HEK293 (cell line): ENCODE measurements around the gene SYTL1.

ENCODE experiments used
- CTCF ChIP-seq: fragments of 450-650 bp; formaldehyde crosslinking; IDR thresholded peaks from 2 replicates; pipeline ENCODE4 v1.5.1; 2016; ENCODE audit warnings: missing biosample characterization, missing genetic modification characterization
- GLIS2 ChIP-seq: fragments of 450-650 bp; formaldehyde crosslinking; IDR thresholded peaks from 2 replicates; pipeline ENCODE4 v1.5.1; 2016; ENCODE audit warnings: missing biosample characterization, missing genetic modification characterization
- HOXD13 ChIP-seq: sonication (generic); formaldehyde crosslinking; IDR thresholded peaks from 2 replicates; pipeline ENCODE4 v1.8.0; 2022; ENCODE audit warnings: missing genetic modification reagents, borderline replicate concordance
- KLF17 ChIP-seq: fragments of 450-650 bp; formaldehyde crosslinking; IDR thresholded peaks from 2 replicates; pipeline ENCODE4 v1.5.1; 2016; ENCODE audit warnings: missing biosample characterization, missing genetic modification characterization
- KLF7 ChIP-seq: fragments of 450-650 bp; formaldehyde crosslinking; IDR thresholded peaks from 2 replicates; pipeline ENCODE4 v1.5.1; 2016; ENCODE audit warnings: missing biosample characterization, missing genetic modification characterization, borderline replicate concordance
- KLF8 ChIP-seq: fragments of 450-650 bp; formaldehyde crosslinking; IDR thresholded peaks from 2 replicates; pipeline ENCODE4 v1.5.1; 2016; ENCODE audit warnings: missing biosample characterization, missing genetic modification characterization
- OSR2 ChIP-seq: fragments of 450-650 bp; formaldehyde crosslinking; IDR thresholded peaks from 2 replicates; pipeline ENCODE4 v1.5.1; 2016; ENCODE audit warnings: missing biosample characterization, missing genetic modification characterization
- PRDM4 ChIP-seq: fragments of 450-650 bp; formaldehyde crosslinking; IDR thresholded peaks from 2 replicates; pipeline ENCODE4 v1.5.1; 2017; ENCODE audit warnings: missing biosample characterization, missing genetic modification characterization
- SCRT2 ChIP-seq: fragments of 450-650 bp; formaldehyde crosslinking; IDR thresholded peaks from 2 replicates; pipeline ENCODE4 v1.5.1; 2016; ENCODE audit warnings: missing biosample characterization, missing genetic modification characterization
- YY2 ChIP-seq: fragments of 450-650 bp; formaldehyde crosslinking; IDR thresholded peaks from 2 replicates; pipeline ENCODE4 v1.5.1; 2016; ENCODE audit warnings: missing biosample characterization, missing genetic modification characterization
- ZBTB20 ChIP-seq: fragments of 450-650 bp; formaldehyde crosslinking; IDR thresholded peaks from 2 replicates; pipeline ENCODE4 v1.5.1; 2016; ENCODE audit warnings: missing biosample characterization, missing genetic modification characterization
- ZBTB8A ChIP-seq: fragments of 450-650 bp; formaldehyde crosslinking; IDR thresholded peaks from 2 replicates; pipeline ENCODE4 v1.5.1; 2016; ENCODE audit warnings: missing biosample characterization, missing genetic modification characterization
- ZFHX2 ChIP-seq: fragments of 450-650 bp; formaldehyde crosslinking; conservative IDR thresholded peaks from 2 replicates; pipeline ENCODE4 v1.5.1; 2016; ENCODE audit warnings: missing biosample characterization, missing genetic modification characterization
- ZNF114 ChIP-seq: fragments of 450-650 bp; formaldehyde crosslinking; IDR thresholded peaks from 2 replicates; pipeline ENCODE4 v1.5.0; 2017; ENCODE audit warnings: missing biosample characterization, missing genetic modification characterization
- ZNF16 ChIP-seq: fragments of 450-650 bp; formaldehyde crosslinking; IDR thresholded peaks from 2 replicates; pipeline ENCODE4 v1.5.1; 2016; ENCODE audit warnings: low read depth, missing biosample characterization, missing genetic modification characterization
- ZNF280C ChIP-seq: fragments of 450-650 bp; formaldehyde crosslinking; IDR thresholded peaks from 2 replicates; pipeline ENCODE4 v1.5.1; 2016; ENCODE audit warnings: missing biosample characterization, missing genetic modification characterization
- ZNF335 ChIP-seq: fragments of 450-650 bp; formaldehyde crosslinking; conservative IDR thresholded peaks from 2 replicates; pipeline ENCODE4 v1.5.1; 2016; ENCODE audit warnings: missing biosample characterization, missing genetic modification characterization
- ZNF529 ChIP-seq: fragments of 450-650 bp; formaldehyde crosslinking; IDR thresholded peaks from 2 replicates; pipeline ENCODE4 v1.5.1; 2017; ENCODE audit warnings: missing genetic modification characterization, missing biosample characterization; ENCODE audit not compliant: insufficient replicate concordance
- ZNF561 ChIP-seq: fragments of 450-650 bp; IDR thresholded peaks from 2 replicates; pipeline ENCODE4 v1.5.1; 2018; ENCODE audit warnings: missing biosample characterization, missing genetic modification characterization, borderline replicate concordance
- ZNF610 ChIP-seq: fragments of 450-650 bp; formaldehyde crosslinking; IDR thresholded peaks from 2 replicates; pipeline ENCODE4 v1.5.1; 2016; ENCODE audit warnings: missing biosample characterization, missing genetic modification characterization, borderline replicate concordance
- ZNF621 ChIP-seq: fragments of 450-650 bp; formaldehyde crosslinking; IDR thresholded peaks from 2 replicates; pipeline ENCODE4 v1.5.1; 2017; ENCODE audit warnings: missing biosample characterization, missing genetic modification characterization
- ZNF624 ChIP-seq: fragments of 450-650 bp; formaldehyde crosslinking; IDR thresholded peaks from 2 replicates; pipeline ENCODE4 v1.5.1; 2017; ENCODE audit warnings: missing biosample characterization, missing genetic modification characterization
- ZNF626 ChIP-seq: fragments of 450-650 bp; sonication (Bioruptor Pico); formaldehyde crosslinking; IDR thresholded peaks from 2 replicates; pipeline ENCODE4 v1.5.1; 2018; ENCODE audit warnings: missing biosample characterization, missing genetic modification characterization, inconsistent platforms
- ZNF629 ChIP-seq: fragments of 450-650 bp; formaldehyde crosslinking; IDR thresholded peaks from 2 replicates; pipeline ENCODE4 v1.5.1; 2017; ENCODE audit warnings: missing biosample characterization, missing genetic modification characterization
- ZNF692 ChIP-seq: fragments of 450-650 bp; formaldehyde crosslinking; IDR thresholded peaks from 2 replicates; pipeline ENCODE4 v1.5.1; 2016; ENCODE audit warnings: missing biosample characterization, missing genetic modification characterization
- ZSCAN16 ChIP-seq: fragments of 450-650 bp; formaldehyde crosslinking; IDR thresholded peaks from 2 replicates; pipeline ENCODE4 v1.5.1; 2016; ENCODE audit warnings: missing biosample characterization, missing genetic modification characterization
- ZSCAN23 ChIP-seq: fragments of 450-650 bp; formaldehyde crosslinking; IDR thresholded peaks from 2 replicates; pipeline ENCODE4 v1.5.1; 2016; ENCODE audit warnings: missing biosample characterization, missing genetic modification characterization
- ZSCAN30 ChIP-seq: fragments of 450-650 bp; IDR thresholded peaks from 2 replicates; pipeline ENCODE4 v1.5.1; 2018; ENCODE audit warnings: missing biosample characterization, mild to moderate bottlenecking, missing genetic modification characterization, moderate library complexity

SYTL1 gene

GRCh38 chr1:27341525-27342252 is at the start of gene SYTL1 (continued):
- TF ChIP-seq KLF17 (tag by site-specific recombination) (peak; percentile 55), ZNF16 (no peak), ZSCAN16 (tag by site-specific recombination) (no peak), PRDM4 (no peak), ZBTB8A (tag by site-specific recombination) (peak; percentile 85), OSR2 (no peak), ZFHX2 (tag by site-specific recombination) (peak; percentile 96), KLF7 (tag by site-specific recombination) (peak; percentile 31; the same call in 1 of the 2 replicates), ZNF280C (tag by site-specific recombination) (no peak), ZNF624 (tag by site-specific recombination) (no peak), ZNF692 (tag by site-specific recombination) (peak; percentile 78), ZNF529 (no peak), ZSCAN30 (tag by site-specific recombination) (no peak), ZBTB20 (tag by site-specific recombination) (peak; percentile 26; the same call in 1 of the 2 replicates), ZNF610 (tag by site-specific recombination) (no peak), HOXD13 (CRISPR knock-in tag) (no peak), SCRT2 (tag by site-specific recombination) (peak; percentile 99), ZNF114 (tag by site-specific recombination) (no peak), YY2 (no peak), ZNF621 (tag by site-specific recombination) (no peak), ZNF561 (tag by site-specific recombination) (peak; percentile 93), KLF8 (tag by site-specific recombination) (peak; percentile 66), GLIS2 (tag by site-specific recombination) (peak; percentile 94), CTCF (tag by site-specific recombination) (peak; percentile 32; the same call in 1 of the 2 replicates), ZNF629 (tag by site-specific recombination) (peak; percentile 56), ZSCAN23 (tag by site-specific recombination) (no peak), ZNF626 (tag by site-specific recombination) (no peak), ZNF335 (tag by site-specific recombination) (peak; percentile 81)
